Neutrophil (primary cell): ENCODE measurements around the gene SLIT2.

Experiments
- H3K27ac ChIP-seq: fragments of 200-600 bp; sonication (generic); 2 replicates; pipeline ENCODE4 v1.5.1; 2016; ENCODE audit warnings: mild to moderate bottlenecking, moderate library complexity
- H3K27me3 ChIP-seq: fragments of 200-600 bp; sonication (generic); 2 replicates; pipeline ENCODE4 v1.6.0; 2016; ENCODE audit warnings: mild to moderate bottlenecking
- H3K36me3 ChIP-seq: fragments of 200-600 bp; sonication (generic); 2 replicates; pipeline ENCODE4 v1.5.1; 2017
- H3K4me1 ChIP-seq, 2 experiments: fragments of 200-600 bp in 1 of 2; sonication (generic) in 1 of 2; 1 replicate in 1 of 2; 2 replicates in 1 of 2; pipeline versions ENCODE4 v1.5.1 to v1.6.1; 2013 to 2016; ENCODE audit warnings: low read depth in 1 of 2, low read length in 1 of 2, mild to moderate bottlenecking in 1 of 2, moderate library complexity in 1 of 2; ENCODE audit not compliant: control insufficient read depth in 1 of 2, insufficient read depth in 1 of 2
- H3K4me3 ChIP-seq, 2 experiments: fragments of 200-600 bp in 1 of 2; sonication (generic) in 1 of 2; 1 replicate in 1 of 2; 2 replicates in 1 of 2; pipeline ENCODE4 v1.5.1; 2013 to 2016; ENCODE audit warnings: low read depth in 1 of 2, low read length in 1 of 2, mild to moderate bottlenecking in 1 of 2, moderate library complexity in 1 of 2
- H3K9me3 ChIP-seq: fragments of 200-600 bp; sonication (generic); 2 replicates; pipeline ENCODE4 v1.5.1; 2016
- TF ChIP-seq, protein P1 (sequence below): fragments of 200-600 bp; sonication (generic); IDR thresholded peaks from 2 replicates; pipeline ENCODE4 v1.5.1; 2016; ENCODE audit warnings: antibody characterized with exemption

The SLIT2 gene

DNA sequence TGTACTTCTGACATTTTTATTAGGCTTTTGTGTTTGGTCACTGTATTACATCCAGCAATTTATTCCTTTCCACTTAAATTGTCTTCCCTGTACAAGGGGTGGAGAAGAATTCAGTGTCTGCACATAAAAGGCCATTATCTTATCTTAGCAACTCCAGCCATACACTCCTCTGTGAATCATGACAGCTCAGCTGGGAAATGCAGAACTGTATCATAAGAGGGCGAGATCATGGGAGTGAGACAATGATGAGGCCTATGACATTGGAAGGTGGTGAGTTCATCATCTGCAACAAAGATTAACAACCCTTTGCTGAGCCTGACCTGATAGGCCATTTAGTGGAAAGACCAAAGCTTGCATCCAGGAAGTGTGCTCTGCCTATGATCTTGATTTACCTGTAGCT lies 33.3 kb downstream of the SLIT2 start:
- Histone ChIP-seq H3K36me3 (no peaks in the 10 kb centered on the region), H3K27ac (no peak overlapping the region), H3K9me3 (no peaks in the 10 kb centered on the region), H3K4me3 (no peak overlapping the region), H3K27me3 (no peaks in the 10 kb centered on the region), H3K4me1 (no peaks in the 10 kb centered on the region)
- TF ChIP-seq, protein P1, sequence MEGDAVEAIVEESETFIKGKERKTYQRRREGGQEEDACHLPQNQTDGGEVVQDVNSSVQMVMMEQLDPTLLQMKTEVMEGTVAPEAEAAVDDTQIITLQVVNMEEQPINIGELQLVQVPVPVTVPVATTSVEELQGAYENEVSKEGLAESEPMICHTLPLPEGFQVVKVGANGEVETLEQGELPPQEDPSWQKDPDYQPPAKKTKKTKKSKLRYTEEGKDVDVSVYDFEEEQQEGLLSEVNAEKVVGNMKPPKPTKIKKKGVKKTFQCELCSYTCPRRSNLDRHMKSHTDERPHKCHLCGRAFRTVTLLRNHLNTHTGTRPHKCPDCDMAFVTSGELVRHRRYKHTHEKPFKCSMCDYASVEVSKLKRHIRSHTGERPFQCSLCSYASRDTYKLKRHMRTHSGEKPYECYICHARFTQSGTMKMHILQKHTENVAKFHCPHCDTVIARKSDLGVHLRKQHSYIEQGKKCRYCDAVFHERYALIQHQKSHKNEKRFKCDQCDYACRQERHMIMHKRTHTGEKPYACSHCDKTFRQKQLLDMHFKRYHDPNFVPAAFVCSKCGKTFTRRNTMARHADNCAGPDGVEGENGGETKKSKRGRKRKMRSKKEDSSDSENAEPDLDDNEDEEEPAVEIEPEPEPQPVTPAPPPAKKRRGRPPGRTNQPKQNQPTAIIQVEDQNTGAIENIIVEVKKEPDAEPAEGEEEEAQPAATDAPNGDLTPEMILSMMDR: no peak

DNA sequence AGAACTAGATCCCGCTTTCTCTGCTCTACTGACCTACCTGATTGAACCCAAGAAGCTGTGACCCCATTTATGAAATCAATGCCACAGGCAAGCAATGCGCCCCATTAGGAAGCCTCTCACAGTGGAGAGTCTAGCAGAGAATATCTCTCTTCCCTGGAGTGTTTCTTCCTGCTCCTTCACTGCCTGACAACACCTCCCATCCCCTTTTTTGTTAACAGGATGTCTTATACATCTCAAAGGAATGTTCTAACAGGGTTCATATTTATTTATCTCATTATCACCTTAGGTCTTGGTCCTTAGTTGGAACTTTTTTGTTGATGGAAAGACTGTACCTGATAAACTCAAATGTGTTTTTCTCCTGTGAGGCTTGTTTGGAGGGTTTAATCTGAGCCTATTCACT lies 35.5 kb downstream of the SLIT2 start:
- no peak overlapping the region for H3K4me3 ChIP-seq
- H3K9me3 ChIP-seq: no peaks in the 10 kb centered on the region
- no peaks in the 10 kb centered on the region for H3K4me1 ChIP-seq
- H3K27me3 ChIP-seq: no peaks in the 10 kb centered on the region
- no peak overlapping the region for H3K27ac ChIP-seq
- no peaks in the 10 kb centered on the region for H3K36me3 ChIP-seq
- TF ChIP-seq, protein P1: no peak

DNA sequence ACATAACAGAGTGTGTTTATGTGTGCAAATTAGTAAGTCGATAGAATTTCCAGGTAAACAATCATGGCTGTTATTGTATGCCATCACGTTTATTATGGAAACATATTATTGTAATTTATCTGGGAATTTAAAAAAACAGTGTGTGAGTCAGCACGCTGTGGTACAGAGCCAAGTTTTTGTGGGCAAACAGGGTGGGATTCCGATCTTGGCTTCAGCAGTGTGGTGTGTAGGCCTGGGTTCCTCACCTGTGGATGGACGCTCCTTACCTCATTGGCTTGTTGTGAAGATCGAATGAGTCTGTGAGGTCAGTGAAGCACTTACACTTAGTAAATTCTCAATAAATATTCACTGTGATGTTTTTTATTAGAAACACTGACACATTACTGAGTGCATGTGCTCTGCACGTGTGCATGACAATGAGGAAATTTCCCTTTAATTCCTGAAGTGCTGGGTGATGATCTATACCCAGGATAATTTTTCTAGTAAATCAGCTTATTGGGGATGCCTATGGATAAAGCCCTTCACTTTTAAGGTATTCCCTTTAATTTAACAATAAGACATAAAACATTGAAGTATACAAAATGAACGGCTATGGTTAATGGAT lies 36.4 kb downstream of the SLIT2 start:
- TF ChIP-seq, protein P1: no peak
- H3K27ac ChIP-seq: no peak overlapping the region
- no peaks in the 10 kb centered on the region for H3K36me3 ChIP-seq
- H3K27me3 ChIP-seq: no peaks in the 10 kb centered on the region
- H3K4me3 ChIP-seq: no peak overlapping the region
- H3K9me3 ChIP-seq: no peaks in the 10 kb centered on the region
- no peaks in the 10 kb centered on the region for H3K4me1 ChIP-seq

DNA sequence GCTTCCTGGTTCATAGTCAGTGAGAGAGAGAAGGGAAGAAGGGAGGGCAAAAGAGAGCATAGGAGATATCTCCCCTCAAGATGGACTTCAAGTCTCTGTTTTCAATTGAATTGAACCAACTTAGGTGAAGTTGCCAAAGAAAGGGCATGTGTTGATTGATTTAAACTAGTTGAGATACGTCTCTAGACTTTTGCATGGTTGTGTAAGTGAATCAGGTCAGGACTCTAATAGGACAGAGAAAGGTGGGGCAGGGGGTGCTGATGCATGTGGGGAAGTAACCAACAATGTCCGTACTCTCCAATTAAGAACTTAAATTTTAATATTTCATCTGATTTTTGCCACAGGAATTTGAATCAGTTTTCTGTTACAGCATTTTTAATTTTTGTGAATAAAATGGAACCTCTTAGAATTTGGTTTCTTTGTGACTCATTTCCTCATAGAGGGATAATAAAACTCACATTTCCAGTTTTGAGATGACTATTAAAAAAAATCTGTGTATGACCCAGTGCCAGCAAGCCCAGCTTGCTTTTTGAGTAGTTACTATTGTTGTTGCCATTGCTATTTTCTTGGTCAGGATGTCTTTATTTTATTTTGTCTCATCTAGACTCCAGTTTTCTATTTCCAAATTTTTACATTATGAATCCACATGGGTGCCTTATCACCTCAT lies 37.3 kb downstream of the SLIT2 start:
- no peaks in the 10 kb centered on the region for H3K27me3 ChIP-seq
- no peaks in the 10 kb centered on the region for H3K36me3 ChIP-seq
- H3K27ac ChIP-seq: no peak overlapping the region
- H3K4me1 ChIP-seq: no peaks in the 10 kb centered on the region
- TF ChIP-seq, protein P1: no peak
- H3K9me3 ChIP-seq: no peaks in the 10 kb centered on the region
- H3K4me3 ChIP-seq: no peak overlapping the region

DNA sequence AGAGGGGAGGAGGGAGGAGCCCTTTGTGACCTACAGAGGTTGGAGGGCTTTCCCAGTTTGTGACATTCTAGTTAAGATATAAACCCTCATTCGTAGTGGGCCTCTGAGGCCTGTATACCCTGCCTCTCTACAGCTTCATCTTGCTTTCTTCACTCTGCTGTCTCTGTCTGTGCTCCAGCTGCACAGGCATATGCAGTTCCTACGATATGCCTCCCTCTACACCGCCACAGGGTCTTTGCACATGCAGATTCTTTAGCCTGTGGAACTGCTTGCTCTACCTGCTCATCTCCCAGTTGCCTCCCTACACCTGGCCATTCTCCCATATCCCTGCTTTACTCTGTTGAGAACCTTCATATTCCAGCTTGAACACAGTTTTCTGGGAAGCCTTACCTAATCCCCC lies 38.1 kb downstream of the SLIT2 start:
- TF ChIP-seq, protein P1: no peak
- Histone ChIP-seq H3K4me1 (no peaks in the 10 kb centered on the region), H3K27ac (no peak overlapping the region), H3K4me3 (no peak overlapping the region), H3K27me3 (no peaks in the 10 kb centered on the region), H3K9me3 (no peaks in the 10 kb centered on the region), H3K36me3 (no peaks in the 10 kb centered on the region)
